Panc1 (cell line): ENCODE measurements around the gene ELOVL1. TPM values are rescaled to one million over a fixed set of nuclear protein-coding genes. Genes with fewer than 3 reads are reported as not detected.

Experiments used
- ATAC-seq: fragments of 200-7000 bp; cut with Tn5 transposase; 2 replicates; pipeline ENCODE4 v1.9.1; 2020; ENCODE audit warnings: mild to moderate bottlenecking, moderate library complexity
- Bru-seq: library from RNA; stranded (reverse); fragments of 400-500 nt; gene quantifications from one replicate; lab custom pipeline; 2021; lab: Mats Ljungman, UMichigan
- BruChase-seq, 2 experiments: library from RNA; stranded (reverse); fragments of 400-500 nt; gene quantifications; one replicate each; lab custom pipeline; 2021; lab: Mats Ljungman, UMichigan
- BruUV-seq: library from RNA; stranded (reverse); fragments of 400-500 nt; replicated peaks from 2 replicates; lab custom pipeline; 2021; lab: Mats Ljungman, UMichigan
- CTCF ChIA-PET: fragments of 300-600 bp; sonication (Branson Sonifier 250); formaldehyde crosslinking; loops from one replicate; lab custom pipeline; 2022; ENCODE audit warnings: antibody characterized with exemption; lab: Charles Lee
- POLR2A ChIA-PET: fragments of 300-600 bp; sonication (Branson Sonifier 250); formaldehyde crosslinking; loops from one replicate; lab custom pipeline; 2022; ENCODE audit warnings: antibody characterized with exemption; lab: Charles Lee
- DNase-seq: peaks from one replicate; pipeline ENCODE4 v3.0.0-alpha.2; 2010; ENCODE audit warnings: low read depth, low spot score
- H3K27ac ChIP-seq: 2 replicates; pipeline ENCODE4 v1.5.1; 2011; ENCODE audit warnings: mild to moderate bottlenecking, low read length, inconsistent platforms
- H3K27me3 ChIP-seq: fragments of 200-500 bp; sonication (Bioruptor generic); 2 replicates; pipeline ENCODE4 v1.6.0; 2014; ENCODE audit warnings: low read length, inconsistent platforms; ENCODE audit not compliant: control insufficient read depth, insufficient read depth
- H3K36me3 ChIP-seq: fragments of 200-500 bp; sonication (Bioruptor generic); 2 replicates; pipeline ENCODE4 v1.5.1; 2014; ENCODE audit warnings: inconsistent platforms, mild to moderate bottlenecking, low read length, moderate library complexity; ENCODE audit not compliant: control insufficient read depth, insufficient read depth
- H3K4me1 ChIP-seq: 2 replicates; pipeline ENCODE4 v1.5.1; 2011; ENCODE audit warnings: inconsistent platforms, mild to moderate bottlenecking, low read length, moderate library complexity; ENCODE audit not compliant: control insufficient read depth, insufficient read depth
- H3K4me3 ChIP-seq, 2 experiments: 2 replicates each; pipeline ENCODE4 v1.5.1; 2011 to 2012; ENCODE audit warnings: low read depth in 2 of 2, low read length in 2 of 2, mild to moderate bottlenecking in 2 of 2, inconsistent platforms in 1 of 2, moderate library complexity in 1 of 2
- H3K9me3 ChIP-seq: fragments of 200-500 bp; sonication (Bioruptor generic); 2 replicates; pipeline ENCODE4 v1.5.1; 2014; ENCODE audit warnings: low read depth, mild to moderate bottlenecking, inconsistent platforms, low read length, moderate library complexity; ENCODE audit not compliant: control insufficient read depth, insufficient read depth
- POLR2AphosphoS5 ChIP-seq: IDR thresholded peaks from 2 replicates; pipeline ENCODE4 v1.6.1; 2012; ENCODE audit warnings: mild to moderate bottlenecking, low read depth, low read length, moderate library complexity
- SIN3A ChIP-seq: IDR thresholded peaks from 2 replicates; pipeline ENCODE4 v1.6.1; 2012; ENCODE audit warnings: low read depth, mild to moderate bottlenecking, low read length, moderate library complexity, borderline replicate concordance; ENCODE audit not compliant: insufficient read depth
- TCF7L2 ChIP-seq: IDR thresholded peaks from 2 replicates; pipeline ENCODE4 v1.6.1; 2011; ENCODE audit warnings: mild to moderate bottlenecking, low read depth, low read length, inconsistent platforms
- in situ Hi-C: cut with HindIII; loops from 2 replicates; pipeline ENCODE4 v1.10.0; 2016; ENCODE audit warnings: low sequenced_read_pairs, low pct_unique_long_range_greater_than_20kb
- intact Hi-C: fragments of 100-400 bp; cut with micrococcal nuclease; formaldehyde crosslinking; loops from one replicate; pipeline ENCODE4 v1.10.0; 2022; ENCODE audit not compliant: unreplicated experiment
- long read RNA-seq: library from polyadenylated mRNA; unstranded; transcript quantifications from one replicate; pipeline ENCODE4 v2.0.0, GENCODE V29; 2021; ENCODE audit not compliant: unreplicated experiment
- polyA plus RNA-seq: library from polyadenylated mRNA; unstranded; fragments of >200 nt; gene quantifications from one replicate; pipeline ENCODE4 v1.2.1, GENCODE V29; 2012; ENCODE audit warnings: missing spikeins; ENCODE audit not compliant: insufficient read length
- total RNA-seq: library from RNA; stranded (reverse); gene quantifications from one replicate; pipeline ENCODE4 v1.2.1, GENCODE V29; 2021; ENCODE audit not compliant: unreplicated experiment
- TF ChIP-seq, protein P1 (sequence below): fragments of 450-650 bp; IDR thresholded peaks from 2 replicates; pipeline ENCODE4 v1.5.1; 2017; ENCODE audit warnings: mild to moderate bottlenecking
- TF ChIP-seq, protein P2 (sequence below), 2 experiments: IDR thresholded peaks; 2 replicates each; pipeline ENCODE4 v1.6.1; 2011 to 2012; ENCODE audit warnings: low read depth in 2 of 2, control low read depth in 1 of 2, low read length in 1 of 2, mild to moderate bottlenecking in 1 of 2, moderate library complexity in 1 of 2; ENCODE audit not compliant: insufficient read depth in 1 of 2

Gene ELOVL1
- total RNA-seq (105 TPM), Bru-seq, nascent RNA (percentile 74 among the genes with signal in this experiment), BruChase-seq, experiment 1, labeled RNA remaining after a 2-hour chase (percentile 90 among the genes with signal in this experiment), BruChase-seq, experiment 2, labeled RNA remaining after a 6-hour chase (percentile 97 among the genes with signal in this experiment)
- polyA plus RNA-seq = 115 TPM
- long read RNA-seq, transcript ELOVL1-201 (8 exons, 1,477 nt) = major isoform, 71 of 105 reads
- long read RNA-seq, transcript ELOVL1-216 (8 exons, 1,625 nt) = minor isoform, 7 of 105 reads
- long read RNA-seq, partial matches to known transcripts = 6 of 105 reads
- long read RNA-seq, other reads (novel, unspliced or antisense) = 15 of 105 reads

DNA sequence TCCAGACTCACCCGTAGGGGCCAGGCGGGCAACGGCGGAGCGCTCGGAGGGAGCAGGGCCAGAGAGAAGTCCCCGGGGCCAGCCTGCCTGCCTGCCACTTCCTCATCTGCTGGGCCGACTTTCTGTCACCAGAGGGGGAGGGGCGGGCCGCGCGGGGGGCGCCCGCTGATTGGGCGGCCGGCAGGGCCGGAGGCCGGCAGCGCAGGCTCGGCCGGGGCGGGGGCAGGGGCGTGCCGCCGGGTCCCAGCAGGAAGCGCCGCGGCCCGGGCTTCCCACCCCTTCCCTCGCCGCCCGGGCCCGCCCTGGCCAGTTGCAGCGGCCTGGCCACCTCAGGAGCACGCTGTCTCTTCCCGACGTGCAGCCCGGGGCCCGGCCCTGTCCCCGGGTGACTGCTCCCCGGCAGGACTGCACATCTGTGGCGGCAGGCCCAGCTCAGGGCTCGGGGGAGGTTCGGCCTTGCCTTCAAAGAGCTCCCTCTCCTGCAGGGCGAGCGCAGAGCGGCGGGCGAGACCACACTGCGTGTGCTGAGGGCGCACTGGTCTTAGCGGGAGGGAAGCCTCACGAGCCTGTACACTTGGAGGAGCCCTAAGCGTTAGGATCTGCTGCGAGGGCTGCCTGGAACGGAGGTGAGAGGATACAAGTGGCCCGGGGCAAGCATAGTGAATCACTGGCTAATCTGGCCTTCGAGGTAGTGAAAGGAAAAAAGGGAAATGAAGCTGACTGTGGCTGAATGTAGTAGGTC is at the start of gene ELOVL1:
Gene ELOVL1, minus strand, starts transcription at position 108 of the 742 bp plus-strand sequence. CDS start 2,402 bp downstream, outside the sequence.
- peak; percentile 47 for DNase-seq
- H3K27me3 ChIP-seq = no peaks in the 10 kb centered on the region
- TF ChIP-seq, protein P1, sequence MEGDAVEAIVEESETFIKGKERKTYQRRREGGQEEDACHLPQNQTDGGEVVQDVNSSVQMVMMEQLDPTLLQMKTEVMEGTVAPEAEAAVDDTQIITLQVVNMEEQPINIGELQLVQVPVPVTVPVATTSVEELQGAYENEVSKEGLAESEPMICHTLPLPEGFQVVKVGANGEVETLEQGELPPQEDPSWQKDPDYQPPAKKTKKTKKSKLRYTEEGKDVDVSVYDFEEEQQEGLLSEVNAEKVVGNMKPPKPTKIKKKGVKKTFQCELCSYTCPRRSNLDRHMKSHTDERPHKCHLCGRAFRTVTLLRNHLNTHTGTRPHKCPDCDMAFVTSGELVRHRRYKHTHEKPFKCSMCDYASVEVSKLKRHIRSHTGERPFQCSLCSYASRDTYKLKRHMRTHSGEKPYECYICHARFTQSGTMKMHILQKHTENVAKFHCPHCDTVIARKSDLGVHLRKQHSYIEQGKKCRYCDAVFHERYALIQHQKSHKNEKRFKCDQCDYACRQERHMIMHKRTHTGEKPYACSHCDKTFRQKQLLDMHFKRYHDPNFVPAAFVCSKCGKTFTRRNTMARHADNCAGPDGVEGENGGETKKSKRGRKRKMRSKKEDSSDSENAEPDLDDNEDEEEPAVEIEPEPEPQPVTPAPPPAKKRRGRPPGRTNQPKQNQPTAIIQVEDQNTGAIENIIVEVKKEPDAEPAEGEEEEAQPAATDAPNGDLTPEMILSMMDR = no peak
- TF ChIP-seq POLR2AphosphoS5 (peak; percentile 93), TCF7L2 (peak; percentile 46), SIN3A (peak; percentile 93; the same call in 1 of the 2 replicates)
- TF ChIP-seq, protein P2, sequence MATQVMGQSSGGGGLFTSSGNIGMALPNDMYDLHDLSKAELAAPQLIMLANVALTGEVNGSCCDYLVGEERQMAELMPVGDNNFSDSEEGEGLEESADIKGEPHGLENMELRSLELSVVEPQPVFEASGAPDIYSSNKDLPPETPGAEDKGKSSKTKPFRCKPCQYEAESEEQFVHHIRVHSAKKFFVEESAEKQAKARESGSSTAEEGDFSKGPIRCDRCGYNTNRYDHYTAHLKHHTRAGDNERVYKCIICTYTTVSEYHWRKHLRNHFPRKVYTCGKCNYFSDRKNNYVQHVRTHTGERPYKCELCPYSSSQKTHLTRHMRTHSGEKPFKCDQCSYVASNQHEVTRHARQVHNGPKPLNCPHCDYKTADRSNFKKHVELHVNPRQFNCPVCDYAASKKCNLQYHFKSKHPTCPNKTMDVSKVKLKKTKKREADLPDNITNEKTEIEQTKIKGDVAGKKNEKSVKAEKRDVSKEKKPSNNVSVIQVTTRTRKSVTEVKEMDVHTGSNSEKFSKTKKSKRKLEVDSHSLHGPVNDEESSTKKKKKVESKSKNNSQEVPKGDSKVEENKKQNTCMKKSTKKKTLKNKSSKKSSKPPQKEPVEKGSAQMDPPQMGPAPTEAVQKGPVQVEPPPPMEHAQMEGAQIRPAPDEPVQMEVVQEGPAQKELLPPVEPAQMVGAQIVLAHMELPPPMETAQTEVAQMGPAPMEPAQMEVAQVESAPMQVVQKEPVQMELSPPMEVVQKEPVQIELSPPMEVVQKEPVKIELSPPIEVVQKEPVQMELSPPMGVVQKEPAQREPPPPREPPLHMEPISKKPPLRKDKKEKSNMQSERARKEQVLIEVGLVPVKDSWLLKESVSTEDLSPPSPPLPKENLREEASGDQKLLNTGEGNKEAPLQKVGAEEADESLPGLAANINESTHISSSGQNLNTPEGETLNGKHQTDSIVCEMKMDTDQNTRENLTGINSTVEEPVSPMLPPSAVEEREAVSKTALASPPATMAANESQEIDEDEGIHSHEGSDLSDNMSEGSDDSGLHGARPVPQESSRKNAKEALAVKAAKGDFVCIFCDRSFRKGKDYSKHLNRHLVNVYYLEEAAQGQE (IDR thresholded peaks at IDR 0.05; ENCODE audit: insufficient read depth in 1 of 2, low read depth in 2 of 2, low read length in 1 of 2) = no peak
- H3K36me3 ChIP-seq = no peaks in the 10 kb centered on the region; the same call in 1 of the 2 replicates
- in situ Hi-C loops (no loop called here), intact Hi-C loops (no loop called here)
- peak; percentile 93 for ATAC-seq
- H3K9me3 ChIP-seq = no peaks in the 10 kb centered on the region
- H3K4me1 ChIP-seq = peaks cover 22% of the 10 kb centered on the region
- POLR2A ChIA-PET = no interaction called here
- BruUV-seq = no TSS peak
- CTCF ChIA-PET = interaction anchor here (1.2 kb wide), 1 partner anchor 141 kb away, joined by 3 read pairs; no protein-coding TSS in a partner anchor
- H3K27ac ChIP-seq = peak within 1 kb of the TSS; percentile 97
- H3K4me3 ChIP-seq = peak within 1 kb of the TSS; percentile 87 to 89

DNA sequence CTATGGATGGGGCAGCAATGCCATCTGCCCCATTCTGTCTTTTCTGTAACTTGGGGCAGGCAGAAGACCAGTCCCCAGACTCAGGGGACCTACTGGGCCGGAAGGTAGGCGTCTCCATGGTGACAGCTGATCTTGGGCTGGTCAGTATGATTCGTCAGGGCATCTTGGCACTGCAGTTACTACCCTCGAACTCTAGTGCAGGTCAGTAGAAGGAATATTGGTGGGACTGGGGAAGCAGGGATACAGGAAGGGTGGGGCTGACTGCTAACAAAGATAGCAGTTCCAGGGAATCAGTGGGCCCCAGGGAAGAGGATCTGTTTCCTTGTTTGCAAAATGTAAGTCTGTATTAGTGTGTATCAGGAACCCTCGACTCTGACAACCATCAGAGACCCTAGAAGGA is 48.1 kb upstream of the ELOVL1 start:
- no peaks in the 10 kb centered on the region for H3K9me3 ChIP-seq
- no peak for ATAC-seq
- ChIA-PET CTCF (interaction anchor here (0.6 kb wide), 1 partner anchor 59 kb away, joined by 6 read pairs; no protein-coding TSS in a partner anchor), POLR2A (interaction anchor here (0.7 kb wide), 1 partner anchor 19 kb away, joined by 3 read pairs; no protein-coding TSS in a partner anchor)
- in situ Hi-C loops (no loop called here), intact Hi-C loops (no loop called here)
- BruUV-seq = no TSS peak
- TF ChIP-seq TCF7L2 (no peak), SIN3A (no peak), POLR2AphosphoS5 (no peak)
- TF ChIP-seq, protein P1 = no peak
- TF ChIP-seq, protein P2 (IDR thresholded peaks at IDR 0.05; ENCODE audit: insufficient read depth in 1 of 2, low read depth in 2 of 2, low read length in 1 of 2) = no peak
- H3K27ac ChIP-seq = no peak overlapping the region
- no peaks in the 10 kb centered on the region for H3K4me1 ChIP-seq
- no peak overlapping the region for H3K4me3 ChIP-seq
- H3K36me3 ChIP-seq = peaks cover 3% of the 10 kb centered on the region; the same call in 1 of the 2 replicates
- no peaks in the 10 kb centered on the region for H3K27me3 ChIP-seq
- no peak for DNase-seq
